ENCODE data around the gene EEFSEC. TPM values are rescaled to one million over a fixed set of nuclear protein-coding genes. Genes with fewer than 3 reads are reported as not detected.

Gene EEFSEC
- total RNA-seq, 2 donors from 2014 or later, result 20.8 to 32.7 TPM

DNA sequence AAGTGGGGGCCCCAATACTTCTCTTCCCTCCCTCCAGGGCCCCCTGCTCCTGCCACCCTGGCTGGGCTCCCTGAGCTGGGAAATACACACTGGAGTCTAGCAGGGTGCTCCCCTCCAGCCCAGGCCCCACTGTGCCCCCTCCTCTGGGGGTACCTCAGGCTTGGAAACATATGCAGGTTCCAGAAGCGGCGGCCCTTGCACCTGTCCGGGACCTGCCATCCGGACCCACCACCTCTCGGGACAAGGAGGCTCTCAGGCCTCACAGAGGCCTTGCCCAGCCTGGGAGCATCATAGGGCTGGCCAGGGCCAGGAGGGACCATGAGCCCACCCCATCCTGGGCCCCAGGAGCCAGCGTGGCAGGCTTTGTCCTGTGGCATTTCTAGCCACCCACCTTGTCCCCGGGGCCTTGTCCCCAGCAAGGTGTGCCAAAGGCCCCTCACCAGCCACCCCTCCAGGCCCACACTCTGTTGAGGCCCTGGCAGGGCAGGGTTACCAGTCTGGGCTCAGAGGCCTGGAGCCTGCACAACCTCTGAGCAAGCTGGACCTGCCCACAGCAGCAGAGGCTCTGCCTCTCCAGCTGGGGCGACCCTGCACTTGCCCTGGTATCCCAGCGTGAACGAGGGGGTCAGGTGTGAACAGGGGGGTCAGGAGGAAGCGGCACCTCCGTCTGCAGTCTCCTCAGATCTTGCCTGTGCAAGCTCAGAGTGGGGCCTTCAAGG, 267.6 kb downstream of the EEFSEC start:
- Mint-ChIP-seq H3K27ac (no peak overlapping the region), H3K9me3 (no peaks in the 10 kb centered on the region), H3K4me1 (ENCODE audit: low read depth in 2 of 2) (no peaks in the 10 kb centered on the region), H3K36me3 (no peaks in the 10 kb centered on the region), H3K4me3 (no peak overlapping the region), H3K27me3 (no peaks in the 10 kb centered on the region)
- no peak for ATAC-seq
- DNase-seq (ENCODE audit: low spot score), result no peak

DNA sequence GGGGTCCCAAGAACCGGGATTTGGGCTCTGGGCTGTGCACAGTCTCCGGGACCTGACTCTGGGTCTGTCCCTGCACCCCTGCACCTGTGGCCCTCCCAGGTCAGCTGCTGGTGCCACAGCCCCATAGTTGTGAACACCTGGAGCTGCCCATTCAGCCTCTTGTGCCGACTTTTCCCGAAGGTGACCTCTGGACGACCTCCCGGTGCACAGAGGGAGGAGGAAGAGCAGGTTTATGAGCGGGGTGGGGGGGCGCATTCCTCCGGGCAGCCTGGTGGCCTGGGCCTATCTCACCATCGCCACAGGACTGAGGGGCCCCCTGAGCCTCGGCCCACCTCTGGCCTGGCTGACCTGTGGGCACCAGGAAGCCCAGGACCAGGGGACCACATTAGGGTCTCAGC, 268.2 kb downstream of the EEFSEC start:
- no peak for ATAC-seq
- Mint-ChIP-seq H3K9me3 (no peaks in the 10 kb centered on the region), H3K27me3 (no peaks in the 10 kb centered on the region), H3K4me3 (no peak overlapping the region), H3K27ac (no peak overlapping the region), H3K4me1 (ENCODE audit: low read depth in 2 of 2) (no peaks in the 10 kb centered on the region), H3K36me3 (no peaks in the 10 kb centered on the region)
- no peak for DNase-seq (ENCODE audit: low spot score)

DNA sequence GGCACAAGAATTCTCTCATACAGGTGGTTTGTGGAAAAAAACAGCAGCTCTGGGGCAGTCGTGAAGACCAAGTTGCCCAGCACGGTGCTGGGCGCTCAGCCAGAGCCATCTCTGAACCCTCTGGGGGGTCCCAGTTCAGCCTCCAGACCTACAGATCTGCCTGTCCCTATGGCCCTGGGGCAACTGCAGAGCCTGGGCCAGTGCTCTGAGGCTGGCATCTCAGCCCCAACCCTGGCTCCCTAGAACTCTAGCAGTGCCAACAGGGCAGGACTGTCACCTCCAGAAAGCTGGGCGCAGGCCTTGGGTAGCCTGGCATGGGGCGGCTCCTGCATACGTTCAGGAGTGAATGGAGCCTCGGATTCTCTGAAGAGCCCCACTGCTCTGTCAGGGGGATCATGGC, 268.7 kb downstream of the EEFSEC start:
- DNase-seq (ENCODE audit: low spot score) (no peak), ATAC-seq (no peak)
- Mint-ChIP-seq H3K4me1 (ENCODE audit: low read depth in 2 of 2) (no peaks in the 10 kb centered on the region), H3K27ac (no peak overlapping the region), H3K27me3 (no peaks in the 10 kb centered on the region), H3K36me3 (no peaks in the 10 kb centered on the region), H3K4me3 (no peak overlapping the region), H3K9me3 (no peaks in the 10 kb centered on the region)

DNA sequence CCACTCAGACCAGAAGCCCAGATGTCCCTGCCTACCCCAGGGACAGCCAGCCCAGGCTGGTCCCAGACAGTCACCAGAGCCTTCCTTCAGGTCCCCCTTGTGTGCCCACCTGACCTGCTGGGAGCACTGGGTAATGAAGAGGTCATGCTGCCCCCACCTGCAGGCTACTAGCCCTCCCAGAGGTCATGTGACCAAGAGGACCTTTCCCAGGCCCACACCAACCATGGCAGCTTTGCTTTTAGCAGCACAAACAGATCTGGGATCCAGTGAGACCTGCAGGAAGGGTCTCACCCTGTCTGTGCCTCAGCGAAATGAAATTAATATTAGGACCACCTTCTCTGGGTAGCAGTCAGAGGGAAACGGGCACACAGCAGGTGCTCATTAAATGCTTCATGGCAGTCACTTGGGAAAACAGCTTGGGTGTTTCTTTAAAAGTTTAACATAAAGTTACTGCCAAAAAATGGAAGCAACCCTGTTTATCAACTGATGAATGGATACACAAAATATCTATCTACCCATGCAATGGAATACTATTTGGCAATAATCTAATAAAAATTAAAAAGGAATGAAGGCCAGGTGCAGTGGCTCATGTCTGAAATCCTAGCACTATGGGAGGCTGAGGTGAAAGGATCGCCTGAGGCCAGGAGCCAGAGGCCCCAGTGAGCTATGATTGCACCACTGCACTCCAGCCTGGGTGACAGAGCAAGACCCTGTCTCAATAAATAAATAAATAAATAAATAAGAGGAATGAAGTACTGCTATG, 269.7 kb downstream of the EEFSEC start:
- ATAC-seq (no peak), DNase-seq (ENCODE audit: low spot score) (no peak)
- Mint-ChIP-seq H3K27me3 (no peaks in the 10 kb centered on the region), H3K4me3 (no peak overlapping the region), H3K4me1 (ENCODE audit: low read depth in 2 of 2) (no peaks in the 10 kb centered on the region), H3K36me3 (no peaks in the 10 kb centered on the region), H3K9me3 (no peaks in the 10 kb centered on the region), H3K27ac (no peak overlapping the region)

DNA sequence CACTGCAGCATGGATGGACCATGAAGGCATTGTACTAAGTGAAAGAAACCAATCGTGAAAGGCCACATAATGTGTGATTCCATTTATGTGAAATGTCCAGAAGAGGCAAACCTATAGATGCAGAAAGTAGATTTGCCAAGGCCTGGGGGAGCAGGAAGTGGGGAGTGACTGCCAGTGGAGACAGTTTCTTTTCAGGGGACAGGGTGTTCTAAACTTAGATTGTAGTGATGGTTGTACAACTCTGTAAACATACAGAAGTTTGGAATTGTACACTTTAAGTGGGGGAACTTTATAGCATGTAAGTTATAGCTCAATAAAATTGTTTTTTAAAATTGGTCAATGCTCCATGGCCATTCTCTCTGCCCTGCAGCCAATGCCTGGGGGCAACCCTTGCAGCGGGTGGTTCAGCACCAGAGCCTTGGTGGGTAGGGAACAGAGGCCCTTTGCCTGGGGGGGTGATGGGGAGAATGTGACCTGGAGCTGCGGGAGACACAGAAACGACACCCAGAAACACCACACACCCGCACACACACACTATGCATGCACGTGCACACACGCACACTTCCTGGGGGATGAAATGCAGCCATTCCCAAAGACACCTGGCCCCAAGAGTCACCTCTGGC, 270.4 kb downstream of the EEFSEC start:
- Mint-ChIP-seq H3K36me3 (no peaks in the 10 kb centered on the region), H3K27me3 (peaks cover 0 to 5% of the 10 kb centered on the region in 2 donors), H3K9me3 (no peaks in the 10 kb centered on the region), H3K27ac (no peak overlapping the region), H3K4me1 (ENCODE audit: low read depth in 2 of 2) (no peaks in the 10 kb centered on the region), H3K4me3 (no peak overlapping the region)
- no peak for ATAC-seq
- DNase-seq (ENCODE audit: low spot score), result no peak

DNA sequence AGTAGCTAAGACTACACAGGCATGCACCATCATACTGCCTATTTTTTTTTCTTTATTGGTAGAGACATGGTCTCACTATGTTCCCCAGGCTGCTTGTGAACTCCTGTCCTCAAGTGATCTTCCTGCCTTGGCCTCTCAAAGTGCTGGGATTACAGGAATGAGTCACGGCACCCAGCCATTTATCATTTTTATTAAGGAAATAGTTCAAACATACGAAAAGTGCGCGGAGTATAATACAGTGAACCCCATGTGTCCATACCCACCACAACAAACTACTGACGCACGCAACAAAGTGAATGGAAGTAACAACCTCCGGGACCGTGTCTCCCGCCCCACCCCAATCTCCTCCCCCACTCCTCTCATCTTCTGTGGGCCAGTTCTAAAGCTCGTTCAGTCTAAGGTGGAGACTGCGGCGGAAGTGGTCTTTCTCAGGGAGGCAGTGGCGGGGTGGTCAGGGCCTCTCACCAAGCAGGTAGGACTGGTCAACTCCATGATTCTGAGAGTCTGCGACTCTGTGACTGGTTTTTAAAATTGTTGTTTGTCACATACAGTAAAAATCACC, 271.3 kb downstream of the EEFSEC start:
- H3K4me3 Mint-ChIP-seq, result no peak overlapping the region
- H3K27ac Mint-ChIP-seq, result no peak overlapping the region
- no peaks in the 10 kb centered on the region for H3K9me3 Mint-ChIP-seq
- H3K4me1 Mint-ChIP-seq (ENCODE audit: low read depth in 2 of 2), result no peaks in the 10 kb centered on the region
- no peak for DNase-seq (ENCODE audit: low spot score)
- ATAC-seq, result no peak
- peaks cover 0 to 5% of the 10 kb centered on the region in 2 donors for H3K27me3 Mint-ChIP-seq
- H3K36me3 Mint-ChIP-seq, result no peaks in the 10 kb centered on the region

DNA sequence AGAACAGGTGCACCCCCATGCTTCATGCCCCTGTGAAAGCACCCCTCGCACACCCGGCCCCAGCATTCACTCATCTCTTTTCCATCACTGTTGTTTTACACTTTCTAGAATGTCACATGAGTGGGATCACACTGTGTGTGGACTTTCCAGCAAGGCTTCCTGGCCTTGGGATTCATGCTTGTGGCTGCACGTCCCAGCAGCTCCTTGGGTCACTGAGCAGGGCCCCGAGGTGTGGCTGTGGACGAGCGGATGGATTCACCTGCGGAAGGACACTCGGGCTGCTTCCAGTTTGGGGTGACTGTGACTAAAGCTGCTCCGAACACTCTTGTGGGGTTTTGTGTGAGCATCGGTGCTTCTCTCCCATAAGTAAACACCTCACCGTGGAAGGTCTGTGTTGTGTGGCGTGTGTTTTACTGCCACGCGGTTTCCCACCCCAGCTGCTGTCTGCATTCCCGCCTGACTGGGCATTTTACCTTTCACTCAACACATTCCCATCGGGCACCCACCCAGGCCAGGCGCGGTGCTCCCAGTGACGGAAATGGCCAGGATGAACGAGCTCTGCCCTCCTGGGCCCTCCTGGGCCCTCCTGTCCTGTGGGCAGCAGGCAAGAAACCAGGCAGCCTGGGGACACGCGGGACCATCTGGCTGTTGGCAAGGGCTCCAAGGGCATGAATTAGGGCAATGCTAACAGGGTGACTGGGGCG, 272.0 kb downstream of the EEFSEC start:
- Mint-ChIP-seq H3K27me3 (peaks cover under 1 to 9% of the 10 kb centered on the region in 2 donors), H3K27ac (no peak overlapping the region), H3K4me3 (no peak overlapping the region), H3K9me3 (no peaks in the 10 kb centered on the region), H3K36me3 (no peaks in the 10 kb centered on the region), H3K4me1 (ENCODE audit: low read depth in 2 of 2) (no peaks in the 10 kb centered on the region)
- DNase-seq (ENCODE audit: low spot score) (no peak), ATAC-seq (no peak)

DNA sequence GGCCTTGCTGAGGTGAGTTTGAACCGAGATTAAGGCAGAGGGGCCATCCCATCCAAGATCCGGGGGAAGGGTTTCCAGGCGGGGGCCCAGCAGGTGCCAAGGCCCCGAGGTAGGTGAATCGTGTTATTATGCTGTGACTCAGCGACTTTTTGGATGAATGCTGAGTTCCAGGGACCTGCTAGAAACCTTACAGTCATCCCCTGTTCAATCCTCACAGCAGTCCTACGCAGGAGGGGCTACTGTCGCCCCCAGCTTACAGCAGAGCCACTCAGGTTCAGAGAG, 272.5 kb downstream of the EEFSEC start:
- no peak for DNase-seq (ENCODE audit: low spot score)
- H3K4me3 Mint-ChIP-seq, result no peak overlapping the region
- peaks cover 6 to 13% of the 10 kb centered on the region in 2 donors for H3K27me3 Mint-ChIP-seq
- H3K36me3 Mint-ChIP-seq, result no peaks in the 10 kb centered on the region
- H3K27ac Mint-ChIP-seq, result no peak overlapping the region
- H3K9me3 Mint-ChIP-seq, result no peaks in the 10 kb centered on the region
- H3K4me1 Mint-ChIP-seq (ENCODE audit: low read depth in 2 of 2), result no peaks in the 10 kb centered on the region
- no peak for ATAC-seq

DNA sequence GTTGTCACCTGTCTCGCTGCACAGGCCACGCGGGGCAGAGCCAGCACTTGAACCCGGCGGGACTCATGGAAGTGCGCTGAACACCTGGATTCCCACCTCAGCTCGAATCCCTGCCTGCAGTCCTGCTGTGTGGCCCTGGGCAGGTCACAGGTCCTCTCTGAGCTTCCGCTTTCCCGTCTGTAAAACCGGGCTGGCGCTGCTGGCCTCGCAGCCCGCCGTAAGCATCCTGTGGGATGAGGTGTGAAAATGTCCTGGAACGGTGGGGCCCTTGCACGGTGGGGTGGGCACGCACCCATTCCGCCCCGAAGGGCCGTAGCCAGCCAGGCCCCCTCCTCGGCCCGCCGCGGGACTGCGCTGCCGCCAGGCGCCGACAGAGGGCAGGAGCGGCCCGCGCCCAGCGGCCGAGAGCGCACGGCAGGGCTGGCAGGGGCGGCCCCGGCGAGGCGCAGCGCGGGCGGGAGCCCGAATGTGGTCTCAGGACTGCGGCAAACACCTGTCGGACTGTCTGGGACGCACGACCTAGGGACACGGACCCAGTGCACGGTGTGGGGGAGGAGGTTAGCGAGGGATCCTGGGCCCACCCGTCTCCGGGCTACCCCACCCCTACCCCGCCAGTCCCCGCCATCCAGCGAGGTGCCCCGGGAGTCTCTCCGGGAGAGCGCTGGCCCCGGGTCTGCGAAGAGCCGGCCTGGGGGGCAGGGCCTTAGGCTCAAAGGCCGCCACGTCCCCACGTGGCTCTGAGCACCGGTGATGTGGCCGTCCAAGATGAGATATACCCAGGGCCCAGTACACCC, 273.0 kb downstream of the EEFSEC start:
- H3K27me3 Mint-ChIP-seq, result peaks cover 11 to 13% of the 10 kb centered on the region in 2 donors
- no peak overlapping the region for H3K27ac Mint-ChIP-seq
- peak; percentile 83 to 87 for ATAC-seq
- no peaks in the 10 kb centered on the region for H3K9me3 Mint-ChIP-seq
- no peaks in the 10 kb centered on the region for H3K36me3 Mint-ChIP-seq
- H3K4me3 Mint-ChIP-seq, result no peak overlapping the region
- peak; percentile 69 for DNase-seq (ENCODE audit: low spot score)
- no peaks in the 10 kb centered on the region for H3K4me1 Mint-ChIP-seq (ENCODE audit: low read depth in 2 of 2)

DNA sequence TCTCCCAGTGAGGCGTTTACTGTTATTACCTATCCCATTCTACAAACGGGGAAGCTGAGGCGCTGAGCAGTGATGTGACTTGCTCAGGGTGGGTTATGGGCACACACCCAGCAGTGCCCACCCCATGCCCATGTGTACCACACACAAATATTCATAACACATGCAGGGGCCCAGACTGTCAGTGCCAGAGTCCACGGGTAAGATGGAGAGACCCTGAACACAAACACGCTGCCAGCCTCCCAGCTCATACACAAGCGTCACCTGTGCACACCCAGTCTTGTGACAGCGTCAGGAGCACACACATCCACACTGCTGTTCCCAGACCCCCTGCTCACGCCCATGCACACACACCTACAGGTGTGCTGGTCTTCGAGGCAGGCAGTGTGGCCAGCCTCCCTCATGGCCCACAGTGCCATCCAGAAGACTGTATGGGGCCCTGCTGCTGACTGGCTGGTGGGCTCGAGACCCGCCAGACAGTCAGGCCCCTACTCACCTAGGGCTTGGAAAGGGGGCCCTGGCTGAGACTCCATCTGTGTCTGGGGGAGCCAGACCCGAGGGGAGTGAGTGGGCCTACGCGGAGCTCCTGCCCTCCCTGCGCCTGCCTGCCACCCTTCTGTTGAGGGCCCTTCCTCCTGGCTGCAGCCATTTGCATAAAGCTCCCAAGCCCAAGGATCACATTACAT, 274.0 kb downstream of the EEFSEC start:
- Mint-ChIP-seq H3K27ac (no peak overlapping the region), H3K27me3 (peaks cover 21% of the 10 kb centered on the region in 2 donors), H3K4me1 (ENCODE audit: low read depth in 2 of 2) (peaks cover 6 to 9% of the 10 kb centered on the region in 2 donors), H3K9me3 (no peaks in the 10 kb centered on the region), H3K36me3 (peaks cover 6% of the 10 kb centered on the region), H3K4me3 (no peak overlapping the region)
- no peak for ATAC-seq
- no peak for DNase-seq (ENCODE audit: low spot score)

DNA sequence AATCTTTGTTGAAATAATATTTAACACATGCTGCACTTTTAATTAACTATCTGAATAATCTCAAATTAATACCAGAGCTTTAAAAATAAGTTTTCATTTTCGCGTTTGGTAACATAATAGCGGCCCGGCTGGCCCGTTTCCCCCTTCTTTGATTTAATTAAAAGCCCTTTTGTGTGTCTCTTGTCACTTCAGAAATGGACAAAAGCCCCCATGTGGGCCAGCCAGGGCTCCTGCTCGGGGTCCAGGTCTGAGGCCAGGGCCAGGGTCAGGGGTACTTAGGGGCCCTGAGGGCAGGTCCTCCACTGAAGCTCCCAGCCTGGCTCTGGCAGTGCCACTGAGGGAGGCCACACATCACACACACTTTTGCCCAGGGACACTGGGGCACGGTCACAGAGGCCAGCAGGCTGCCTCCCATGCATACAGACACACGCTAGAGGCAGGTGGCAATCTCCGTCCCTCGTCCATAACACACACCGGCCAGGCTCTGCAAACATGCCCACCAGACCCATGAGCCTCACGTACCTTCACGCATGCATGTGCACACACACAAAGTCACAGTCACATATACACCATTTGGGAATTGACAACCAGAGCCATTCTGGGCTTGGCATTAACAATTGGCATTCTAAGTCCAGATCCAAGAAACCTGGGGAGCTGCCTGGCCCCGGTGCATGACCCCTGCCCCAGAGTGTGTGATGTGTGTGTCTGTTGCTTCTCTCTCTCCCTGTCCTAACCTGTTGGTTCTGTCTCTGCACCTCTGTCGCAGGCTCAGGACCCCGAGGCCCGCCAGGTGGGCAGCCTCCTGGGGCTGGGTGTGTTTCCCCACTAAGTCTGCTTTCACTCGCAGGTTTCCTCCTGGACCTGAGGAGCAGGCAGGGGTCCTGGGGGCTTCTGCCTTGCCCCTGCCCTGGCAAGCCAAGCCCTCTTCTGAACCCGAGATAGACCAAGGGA, 274.9 kb downstream of the EEFSEC start:
- no peaks in the 10 kb centered on the region for H3K9me3 Mint-ChIP-seq
- peaks cover 6% of the 10 kb centered on the region for H3K36me3 Mint-ChIP-seq
- no peak overlapping the region for H3K4me3 Mint-ChIP-seq
- H3K4me1 Mint-ChIP-seq (ENCODE audit: low read depth in 2 of 2), result peaks cover 6 to 11% of the 10 kb centered on the region in 2 donors
- H3K27ac Mint-ChIP-seq, result no peak overlapping the region
- H3K27me3 Mint-ChIP-seq, result peaks cover 22 to 24% of the 10 kb centered on the region in 2 donors
- DNase-seq (ENCODE audit: low spot score) (no peak), ATAC-seq (no peak)

DNA sequence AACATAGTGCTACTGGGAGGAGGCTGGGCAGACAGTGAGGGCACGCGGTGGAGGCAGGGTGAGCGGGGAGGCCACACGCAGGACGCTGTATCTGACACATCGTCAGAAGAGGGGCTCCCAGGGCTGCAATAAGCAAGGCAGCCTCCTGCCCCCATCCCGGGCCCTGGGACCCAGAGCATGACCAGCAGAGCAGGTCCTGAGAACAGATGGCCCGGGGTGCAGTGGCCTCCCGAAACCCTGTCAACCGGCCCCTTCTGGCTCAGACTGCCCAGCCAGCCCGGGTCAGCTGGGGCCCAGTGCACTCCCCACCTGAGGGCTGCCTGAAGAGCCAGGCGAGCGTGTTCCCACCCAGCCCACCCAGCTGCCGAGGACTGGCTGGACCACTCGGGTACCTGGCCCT, 276.0 kb downstream of the EEFSEC start:
- ATAC-seq (no peak), DNase-seq (ENCODE audit: low spot score) (no peak)
- H3K36me3 Mint-ChIP-seq, result peaks cover 6% of the 10 kb centered on the region
- H3K27ac Mint-ChIP-seq, result no peak overlapping the region
- H3K4me3 Mint-ChIP-seq, result no peak overlapping the region
- peaks cover 6 to 11% of the 10 kb centered on the region in 2 donors for H3K4me1 Mint-ChIP-seq (ENCODE audit: low read depth in 2 of 2)
- H3K9me3 Mint-ChIP-seq, result no peaks in the 10 kb centered on the region
- H3K27me3 Mint-ChIP-seq, result peaks cover 22 to 24% of the 10 kb centered on the region in 2 donors

All from natural killer cell treated with Interleukin-12 subunit alpha and Interleukin-12 subunit beta and Interleukin-15 and Interleukin-18, amount 100 ng/mL, for 72 hours (primary cell).